Mesenchymal stem cell (in vitro differentiated cells and primary cell): Measurements from ENCODE around the gene PRKCD.

ENCODE experiments used
- DNase-seq: peaks from one replicate; pipeline ENCODE4 v3.0.0-alpha.2; 2013
- H2AFZ ChIP-seq: one replicate; pipeline ENCODE4 v1.6.1; 2013; ENCODE audit warnings: low read depth, mild to moderate bottlenecking, control low read depth, inconsistent platforms, low read length, moderate library complexity
- H2AK5ac ChIP-seq: 2 replicates; pipeline ENCODE4 v1.6.1; 2013; ENCODE audit warnings: low read length, moderate library complexity, mild to moderate bottlenecking, inconsistent platforms; ENCODE audit not compliant: severe bottlenecking
- H2BK120ac ChIP-seq: one replicate; pipeline ENCODE4 v1.6.1; 2013; ENCODE audit warnings: low read depth, mild to moderate bottlenecking, inconsistent platforms, low read length, moderate library complexity
- H2BK12ac ChIP-seq, 2 experiments: one replicate each; pipeline ENCODE4 v1.6.1; 2013; ENCODE audit warnings: inconsistent platforms in 2 of 2, low read length in 2 of 2, mild to moderate bottlenecking in 2 of 2, moderate library complexity in 2 of 2, control low read depth in 1 of 2
- H2BK15ac ChIP-seq: one replicate; pipeline ENCODE4 v1.6.1; 2013; ENCODE audit warnings: mild to moderate bottlenecking, low read depth, inconsistent platforms; ENCODE audit not compliant: poor library complexity, severe bottlenecking
- H2BK5ac ChIP-seq: 2 replicates; pipeline ENCODE4 v1.6.1; 2013; ENCODE audit warnings: low read depth, mild to moderate bottlenecking, low read length, control low read depth, inconsistent platforms; ENCODE audit not compliant: poor library complexity, severe bottlenecking
- H3K14ac ChIP-seq, 2 experiments: one replicate each; pipeline ENCODE4 v1.6.1; 2013; ENCODE audit warnings: inconsistent platforms in 2 of 2, low read length in 2 of 2, control low read depth in 1 of 2, mild to moderate bottlenecking in 1 of 2, moderate library complexity in 1 of 2
- H3K18ac ChIP-seq, 2 experiments: one replicate each; pipeline ENCODE4 v1.6.1; 2013; ENCODE audit warnings: inconsistent platforms in 2 of 2, low read length in 2 of 2, control low read depth in 1 of 2, low read depth in 1 of 2, mild to moderate bottlenecking in 1 of 2
- H3K23ac ChIP-seq, 2 experiments: one replicate each; pipeline ENCODE4 v1.6.1; 2013; ENCODE audit warnings: inconsistent platforms in 2 of 2, low read length in 2 of 2, mild to moderate bottlenecking in 2 of 2, moderate library complexity in 2 of 2, control low read depth in 1 of 2
- H3K27ac ChIP-seq: 2 replicates; pipeline ENCODE4 v1.5.1; 2013; ENCODE audit warnings: mild to moderate bottlenecking, moderate library complexity, low read length, control low read depth, inconsistent platforms; ENCODE audit not compliant: poor library complexity, severe bottlenecking
- H3K27me3 ChIP-seq, 2 experiments: 2 replicates each; pipeline versions ENCODE4 v1.6.1 to v1.7.0; 2013; ENCODE audit warnings: low read length in 2 of 2, mild to moderate bottlenecking in 2 of 2, moderate library complexity in 2 of 2, control low read depth in 1 of 2, inconsistent platforms in 1 of 2; ENCODE audit not compliant: control insufficient read depth in 1 of 2, insufficient read depth in 1 of 2
- H3K36me3 ChIP-seq, 2 experiments: 2 replicates each; pipeline versions ENCODE4 v1.6.1 to v1.7.0; 2013; ENCODE audit warnings: low read length in 2 of 2, control low read depth in 1 of 2, inconsistent platforms in 1 of 2, low read depth in 1 of 2, mild to moderate bottlenecking in 1 of 2; ENCODE audit not compliant: insufficient read depth in 2 of 2, control insufficient read depth in 1 of 2
- H3K4ac ChIP-seq, 2 experiments: one replicate each; pipeline ENCODE4 v1.6.1; 2013; ENCODE audit warnings: inconsistent platforms in 2 of 2, low read length in 2 of 2, mild to moderate bottlenecking in 2 of 2, moderate library complexity in 2 of 2, control low read depth in 1 of 2, low read depth in 1 of 2
- H3K4me1 ChIP-seq: 2 replicates; pipeline ENCODE4 v1.6.1; 2013; ENCODE audit warnings: low read depth, low read length, control low read depth; ENCODE audit not compliant: control insufficient read depth, insufficient read depth
- H3K4me2 ChIP-seq: 2 replicates; pipeline ENCODE4 v1.6.1; 2013; ENCODE audit warnings: low read length, mild to moderate bottlenecking, inconsistent platforms; ENCODE audit not compliant: poor library complexity, severe bottlenecking
- H3K4me3 ChIP-seq, 2 experiments: 2 replicates each; pipeline versions ENCODE4 v1.5.1 to v1.7.0; 2013; ENCODE audit warnings: low read length in 2 of 2, mild to moderate bottlenecking in 2 of 2, control low read depth in 1 of 2, low read depth in 1 of 2; ENCODE audit not compliant: insufficient read depth in 1 of 2
- H3K79me1 ChIP-seq: replicated peaks from 2 replicates; pipeline ENCODE4 v1.6.1; 2013; ENCODE audit warnings: mild to moderate bottlenecking, control low read depth, low read length, inconsistent platforms; ENCODE audit not compliant: poor library complexity, severe bottlenecking
- H3K9ac ChIP-seq: 2 replicates; pipeline ENCODE4 v1.7.0; 2013; ENCODE audit warnings: mild to moderate bottlenecking, low read length, moderate library complexity
- H3K9me3 ChIP-seq: 2 replicates; pipeline ENCODE4 v1.7.0; 2013; ENCODE audit warnings: mild to moderate bottlenecking, low read length; ENCODE audit not compliant: control insufficient read depth
- H4K8ac ChIP-seq: one replicate; pipeline ENCODE4 v1.6.1; 2013; ENCODE audit warnings: inconsistent platforms, mild to moderate bottlenecking, low read length, moderate library complexity
- H4K91ac ChIP-seq: one replicate; pipeline ENCODE4 v1.6.1; 2013; ENCODE audit warnings: mild to moderate bottlenecking, low read length, inconsistent platforms
- WGBS: methylation state at CpG from one replicate; pipeline ENCODE4 v1.1.7; 2013; ENCODE audit warnings: mixed read lengths; 5-methylcytosine and 5-hydroxymethylcytosine counted together

Gene PRKCD

DNA sequence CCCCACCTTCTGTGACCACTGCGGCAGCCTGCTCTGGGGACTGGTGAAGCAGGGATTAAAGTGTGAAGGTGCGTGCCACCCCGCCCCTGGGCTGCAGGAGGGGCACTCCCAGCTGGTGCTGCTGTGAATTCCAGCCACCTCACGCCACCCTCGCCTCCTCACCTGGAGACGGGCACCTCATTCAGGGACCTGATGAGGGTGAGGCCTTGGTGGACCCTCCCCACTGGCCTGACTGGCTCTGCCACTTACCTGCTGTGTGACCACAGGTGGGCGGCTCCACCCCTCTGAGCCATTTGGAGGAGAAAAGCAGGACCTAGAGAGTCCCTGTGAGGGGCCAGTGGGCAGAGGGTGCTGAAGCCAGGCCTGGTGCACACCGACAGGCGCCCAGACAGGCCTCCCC lies 22.5 kb downstream of the PRKCD start:
- H2BK15ac ChIP-seq, result no peak overlapping the region
- H2BK12ac ChIP-seq, result no peak overlapping the region
- no peaks in the 10 kb centered on the region for H3K27me3 ChIP-seq
- H3K14ac ChIP-seq, result no peak overlapping the region
- H2AK5ac ChIP-seq, result no peak overlapping the region
- no peak for DNase-seq
- H2BK120ac ChIP-seq, result no peak overlapping the region
- peaks cover 7% of the 10 kb centered on the region for H3K79me1 ChIP-seq
- no peak overlapping the region for H2BK5ac ChIP-seq
- WGBS, result 96% methylated on average over 9 of the region's 9 CpGs
- H4K91ac ChIP-seq, result no peak overlapping the region
- no peak overlapping the region for H3K4me3 ChIP-seq
- no peak overlapping the region for H4K8ac ChIP-seq
- H3K23ac ChIP-seq, result no peak overlapping the region
- no peak overlapping the region for H3K18ac ChIP-seq
- no peak overlapping the region for H3K27ac ChIP-seq
- peaks cover 74 to 79% of the 10 kb centered on the region in 2 experiments for H3K36me3 ChIP-seq
- H3K4ac ChIP-seq, result no peak overlapping the region
- H3K4me2 ChIP-seq, result no peak overlapping the region
- no peaks in the 10 kb centered on the region for H3K4me1 ChIP-seq
- no peak overlapping the region for H2AFZ ChIP-seq
- H3K9me3 ChIP-seq, result no peaks in the 10 kb centered on the region
- H3K9ac ChIP-seq, result no peak overlapping the region

GRCh38 chr3:53184701-53185100 lies 23.7 kb downstream of the PRKCD start:
- Histone ChIP-seq H3K4me3 (no peak overlapping the region), H4K8ac (no peak overlapping the region), H2AFZ (no peak overlapping the region), H2BK12ac (no peak overlapping the region), H3K9me3 (no peaks in the 10 kb centered on the region), H3K4me2 (no peak overlapping the region), H2BK15ac (no peak overlapping the region), H2BK5ac (no peak overlapping the region), H2BK120ac (no peak overlapping the region), H4K91ac (no peak overlapping the region), H3K14ac (no peak overlapping the region), H3K18ac (no peak overlapping the region), H3K9ac (no peak overlapping the region), H2AK5ac (no peak overlapping the region), H3K27ac (no peak overlapping the region), H3K4me1 (no peaks in the 10 kb centered on the region), H3K23ac (no peak overlapping the region), H3K36me3 (peaks cover 72 to 79% of the 10 kb centered on the region in 2 experiments), H3K27me3 (no peaks in the 10 kb centered on the region), H3K4ac (no peak overlapping the region), H3K79me1 (peaks cover 2% of the 10 kb centered on the region)
- 99% methylated on average over 6 of the region's 7 CpGs for WGBS
- DNase-seq, result no peak

GRCh38 chr3:53185761-53186465 lies 24.9 kb downstream of the PRKCD start:
- H3K4me3 ChIP-seq, result no peak overlapping the region
- no peaks in the 10 kb centered on the region for H3K9me3 ChIP-seq
- H4K8ac ChIP-seq, result no peak overlapping the region
- peak overlapping the region in 1 of 2 experiments; percentile 51 for H3K23ac ChIP-seq
- H2BK12ac ChIP-seq, result no peak overlapping the region
- H4K91ac ChIP-seq, result no peak overlapping the region
- H3K27me3 ChIP-seq, result no peaks in the 10 kb centered on the region
- no peak overlapping the region for H2AFZ ChIP-seq
- no peak overlapping the region for H2BK120ac ChIP-seq
- no peaks in the 10 kb centered on the region for H3K4me1 ChIP-seq
- DNase-seq, result no peak
- WGBS, result 99% methylated on average over 16 of the region's 20 CpGs
- H3K18ac ChIP-seq, result no peak overlapping the region
- H2BK15ac ChIP-seq, result no peak overlapping the region
- H3K14ac ChIP-seq, result no peak overlapping the region
- H2AK5ac ChIP-seq, result no peak overlapping the region
- no peak overlapping the region for H3K9ac ChIP-seq
- H3K4me2 ChIP-seq, result no peak overlapping the region
- H3K36me3 ChIP-seq, result peaks cover 70 to 79% of the 10 kb centered on the region in 2 experiments
- no peak overlapping the region for H2BK5ac ChIP-seq
- no peak overlapping the region for H3K4ac ChIP-seq
- no peak overlapping the region for H3K27ac ChIP-seq
- H3K79me1 ChIP-seq, result peaks cover 2% of the 10 kb centered on the region

DNA sequence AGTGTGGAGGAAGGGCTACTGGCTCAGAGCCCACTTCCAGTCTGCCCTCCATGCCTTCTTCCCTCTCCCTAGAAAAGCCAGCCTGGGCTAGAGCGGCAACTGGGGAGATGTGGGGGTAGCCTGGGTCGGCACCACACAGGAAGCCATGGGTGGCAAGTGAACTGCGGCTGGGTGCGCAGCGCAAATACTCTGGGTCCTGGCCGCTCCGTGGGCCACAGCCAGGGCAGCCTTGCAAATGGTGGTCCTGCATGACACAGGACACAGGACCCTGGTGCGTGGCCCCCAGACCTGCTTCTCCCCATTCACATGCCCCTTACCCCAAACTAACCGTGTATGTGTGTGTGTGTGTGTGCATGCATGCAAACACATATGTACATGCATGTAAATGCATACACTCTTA lies 25.7 kb downstream of the PRKCD start:
- H3K9me3 ChIP-seq, result no peaks in the 10 kb centered on the region
- no peak overlapping the region for H3K18ac ChIP-seq
- H3K27me3 ChIP-seq, result no peaks in the 10 kb centered on the region
- no peak for DNase-seq
- H2BK120ac ChIP-seq, result no peak overlapping the region
- H3K4me3 ChIP-seq, result no peak overlapping the region
- no peak overlapping the region for H4K8ac ChIP-seq
- H4K91ac ChIP-seq, result no peak overlapping the region
- H2BK5ac ChIP-seq, result no peak overlapping the region
- no peak overlapping the region for H3K4me2 ChIP-seq
- no peaks in the 10 kb centered on the region for H3K4me1 ChIP-seq
- H2AFZ ChIP-seq, result no peak overlapping the region
- H3K79me1 ChIP-seq, result no peaks in the 10 kb centered on the region
- H3K9ac ChIP-seq, result no peak overlapping the region
- H2AK5ac ChIP-seq, result no peak overlapping the region
- no peak overlapping the region for H3K4ac ChIP-seq
- 95% methylated on average over 7 of the region's 9 CpGs for WGBS
- no peak overlapping the region for H3K23ac ChIP-seq
- H3K14ac ChIP-seq, result no peak overlapping the region
- no peak overlapping the region for H3K27ac ChIP-seq
- H2BK15ac ChIP-seq, result no peak overlapping the region
- H3K36me3 ChIP-seq, result peaks cover 63 to 72% of the 10 kb centered on the region in 2 experiments
- H2BK12ac ChIP-seq, result no peak overlapping the region
